K562 (cell line): ENCODE data around the gene CD47. TPM values are rescaled to one million over a fixed set of nuclear protein-coding genes. Genes with fewer than 3 reads are reported as not detected.

Experiments
- CEBPZ ChIP-seq: fragments of 150-350 bp; IDR thresholded peaks from 2 replicates; pipeline ENCODE4 v1.6.1; 2014; ENCODE audit warnings: low read depth, mild to moderate bottlenecking, low read length, borderline replicate concordance
- POLR2AphosphoS2 ChIP-seq: IDR thresholded peaks from 2 replicates; pipeline ENCODE4 v1.6.1; 2012; ENCODE audit warnings: low read length, improper control_type of control experiment
- RREB1 ChIP-seq: fragments of 250-450 bp; sonication (Bioruptor Pico); IDR thresholded peaks from 2 replicates; pipeline ENCODE4 v1.4.0; 2020
- ZKSCAN3 ChIP-seq: fragments of 250-450 bp; sonication (Bioruptor Pico); IDR thresholded peaks from 2 replicates; pipeline ENCODE4 v1.4.0; 2020
- ZNF24 ChIP-seq: fragments of 450-650 bp; IDR thresholded peaks from 2 replicates; pipeline ENCODE4 v1.6.1; 2016
- polyA plus RNA-seq, 8 experiments: library from polyadenylated mRNA; depleted of rRNA in 4 of 8; stranded (reverse) in 5 of 8; unstranded in 3 of 8; fragments of >200 nt; fragmentation: Nextera tagmentation in 2 of 8; fragmentation: Illumina TruSeq in 1 of 8; extraction: Ambion mirVana in 2 of 8; extraction: Trizol in 1 of 8; gene quantifications; 2 replicates each; pipeline versions ENCODE4 v1.2.1 to v1.2.3, GENCODE V29; 2011 to 2014; ENCODE audit warnings: inconsistent platforms in 1 of 8, missing spikeins in 1 of 8
- total RNA-seq, 7 experiments: library from RNA; depleted of rRNA in 6 of 7; stranded (reverse); fragments of >200 nt in 6 of 7; fragmentation: Illumina TruSeq in 2 of 7; extraction: Trizol in 2 of 7; gene quantifications; 2 replicates each; pipeline versions ENCODE4 v1.2.1 to v1.2.3, GENCODE V29; 2011 to 2021; ENCODE audit warnings: low replicate concordance in 1 of 7

CD47 gene
- total and polyA plus RNA-seq, 9 of the 15 experiments (the other 6 are each of a cell fraction or from before 2014, with no cell fraction given), result 10.2 to 62.6 (median 36.3) TPM

GRCh38 chr3:108079877-108080276, 11.0 kb downstream of the CD47 start (continued):
- TF ChIP-seq RREB1 (CRISPR knock-in tag) (no peak), POLR2AphosphoS2 (no peak), CEBPZ (no peak), ZKSCAN3 (CRISPR knock-in tag) (no peak), ZNF24 (no peak)
